HFF-Myc (cell line): ENCODE measurements around the gene PLB1.

ENCODE experiments used
- DNase-seq: peaks from one replicate; pipeline ENCODE4 v3.0.0-alpha.2; 2011; ENCODE audit warnings: low read depth; ENCODE audit errors: extremely low read depth
- H3K4me3 ChIP-seq: replicated peaks from 2 replicates; pipeline ENCODE4 v1.5.1; 2011; ENCODE audit warnings: low read depth, mild to moderate bottlenecking, control low read depth, low read length
- CTCF ChIP-seq: IDR thresholded peaks from 2 replicates; pipeline ENCODE4 v1.5.1; 2012; ENCODE audit warnings: mild to moderate bottlenecking, low read depth, low read length, control low read depth; ENCODE audit errors: missing control alignments

PLB1 gene

GRCh38 chr2:28590496-28591301 lies 94.8 kb downstream of the PLB1 start:
- no peak for TF ChIP-seq CTCF
- no peak for DNase-seq
- no peak overlapping the region for H3K4me3 ChIP-seq

- no peak overlapping the region for H3K4me3 ChIP-seq
- TF ChIP-seq CTCF = no peak
- no peak for DNase-seq
These were observed 96.0 kb downstream of the PLB1 start for GRCh38 chr2:28591711-28592335.

- no peak overlapping the region for H3K4me3 ChIP-seq
- DNase-seq = no peak
- TF ChIP-seq CTCF = no peak
These were observed 96.6 kb downstream of the PLB1 start for GRCh38 chr2:28592481-28592880.

GRCh38 chr2:28593160-28593755 lies 97.4 kb downstream of the PLB1 start:
- TF ChIP-seq CTCF = no peak
- no peak for DNase-seq
- H3K4me3 ChIP-seq = no peak overlapping the region

GRCh38 chr2:28594000-28594331 lies 98.1 kb downstream of the PLB1 start:
- no peak for TF ChIP-seq CTCF
- H3K4me3 ChIP-seq = no peak overlapping the region
- DNase-seq = no peak

GRCh38 chr2:28594332-28595108 lies 98.7 kb downstream of the PLB1 start:
- peak; percentile 81 for TF ChIP-seq CTCF
- H3K4me3 ChIP-seq = no peak overlapping the region

More at GRCh38 chr2:28594332-28595108, 98.7 kb downstream of the PLB1 start:
- DNase-seq = peak; percentile 66
